ENCODE measurements around the gene STK16.

STK16 gene

GRCh38 chr2:219213486-219214071 is 31.7 kb upstream of the STK16 start:
- DNase-seq: no peak

- DNase-seq: no peak
These were observed 31.1 kb upstream of the STK16 start for GRCh38 chr2:219214141-219214540.

DNA sequence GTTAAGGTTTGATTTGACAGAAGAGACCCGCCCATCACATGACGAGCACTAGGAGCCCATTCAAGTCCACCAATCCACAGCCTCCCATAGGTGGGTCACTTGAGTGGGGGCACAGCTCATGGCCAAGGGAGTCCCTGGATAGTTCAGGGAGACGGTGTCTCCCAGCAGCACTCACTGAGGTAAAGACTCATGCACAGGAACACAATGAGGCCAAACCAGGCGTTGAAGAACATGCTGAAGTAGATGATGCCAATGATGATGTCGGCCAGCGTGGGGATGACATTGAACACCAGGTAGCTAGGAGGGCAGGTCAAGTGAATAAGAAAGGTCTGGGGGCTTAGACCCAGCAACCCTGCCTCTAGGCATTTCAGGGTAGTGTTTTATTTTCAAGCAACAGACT is 30.5 kb upstream of the STK16 start:
- DNase-seq: no peak

GRCh38 chr2:219215871-219216534 is 29.3 kb upstream of the STK16 start:
- no peak for DNase-seq

- no peak for DNase-seq
These were observed 28.8 kb upstream of the STK16 start for GRCh38 chr2:219216535-219216915.

DNA sequence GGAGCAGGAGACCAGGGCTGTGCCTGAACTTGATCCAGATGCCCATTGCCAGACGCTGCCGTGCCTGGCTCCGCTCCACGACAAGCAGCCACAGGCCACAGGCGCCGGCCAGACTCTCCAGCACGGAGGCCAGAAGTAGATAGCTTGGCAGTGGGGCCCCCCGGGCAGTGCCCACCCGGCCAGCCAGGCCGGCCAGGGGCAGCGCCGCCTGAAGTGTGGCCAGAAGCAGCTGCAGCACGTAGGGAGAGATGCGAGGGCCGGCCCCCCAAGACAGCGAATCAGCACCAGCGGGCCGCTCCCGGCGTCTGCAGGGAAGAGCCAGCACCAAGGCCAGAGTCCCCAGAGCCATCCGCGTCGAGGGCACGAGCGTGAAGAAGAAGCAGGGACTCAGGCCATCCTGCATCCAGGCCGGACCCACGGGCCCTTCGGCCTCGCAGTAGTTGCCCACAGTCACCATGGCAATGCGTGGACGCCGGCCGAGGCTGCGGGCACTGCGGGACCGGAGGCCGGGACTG is 27.0 kb upstream of the STK16 start:
- peak; percentile 46 to 76 (median 64) for DNase-seq

GRCh38 chr2:219218732-219219701 is 26.3 kb upstream of the STK16 start, which contains the start of gene ABCB6:
ABCB6 (minus strand) TSS chr2:219218958; CDS start chr2:219218673, 285 bp downstream.
- DNase-seq: peak; percentile 59 to 84 (median 75)

DNA sequence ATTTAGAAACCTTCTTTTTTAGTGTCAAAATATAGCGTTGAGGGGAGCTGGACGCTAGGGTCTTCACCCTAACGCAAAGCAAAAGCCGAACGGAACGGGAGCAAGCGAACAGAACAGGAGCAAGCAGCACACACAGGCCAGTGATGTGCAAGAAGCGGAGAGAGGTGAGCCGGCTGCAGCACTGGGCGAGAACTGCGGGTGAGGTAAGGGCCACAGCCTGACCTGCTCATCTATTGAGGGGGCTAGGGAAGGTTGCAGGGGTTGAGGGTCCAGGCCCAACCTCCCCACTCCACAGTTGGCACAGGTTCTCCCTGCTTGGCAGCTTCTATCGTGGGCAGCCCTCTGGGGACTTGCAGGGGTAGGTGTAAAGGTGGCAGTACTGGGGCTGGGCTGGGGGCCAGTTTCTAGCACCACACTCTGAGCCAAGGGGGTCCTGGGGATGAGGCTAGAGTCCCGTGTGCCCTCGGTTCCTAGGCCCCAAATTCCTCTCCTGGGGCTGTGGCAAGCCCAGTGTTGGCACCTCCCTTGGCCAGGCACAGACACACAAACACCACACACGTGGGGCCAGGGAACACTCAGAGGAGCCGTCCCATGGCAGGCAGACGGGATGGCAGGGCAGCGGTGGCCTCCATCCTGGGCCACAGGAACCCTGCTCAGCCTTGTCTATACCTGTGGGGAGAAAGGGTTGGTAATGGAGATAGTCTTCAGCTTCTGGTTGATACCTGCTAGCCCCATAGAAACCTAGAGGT is 25.3 kb upstream of the STK16 start:
- no peak for DNase-seq

DNA sequence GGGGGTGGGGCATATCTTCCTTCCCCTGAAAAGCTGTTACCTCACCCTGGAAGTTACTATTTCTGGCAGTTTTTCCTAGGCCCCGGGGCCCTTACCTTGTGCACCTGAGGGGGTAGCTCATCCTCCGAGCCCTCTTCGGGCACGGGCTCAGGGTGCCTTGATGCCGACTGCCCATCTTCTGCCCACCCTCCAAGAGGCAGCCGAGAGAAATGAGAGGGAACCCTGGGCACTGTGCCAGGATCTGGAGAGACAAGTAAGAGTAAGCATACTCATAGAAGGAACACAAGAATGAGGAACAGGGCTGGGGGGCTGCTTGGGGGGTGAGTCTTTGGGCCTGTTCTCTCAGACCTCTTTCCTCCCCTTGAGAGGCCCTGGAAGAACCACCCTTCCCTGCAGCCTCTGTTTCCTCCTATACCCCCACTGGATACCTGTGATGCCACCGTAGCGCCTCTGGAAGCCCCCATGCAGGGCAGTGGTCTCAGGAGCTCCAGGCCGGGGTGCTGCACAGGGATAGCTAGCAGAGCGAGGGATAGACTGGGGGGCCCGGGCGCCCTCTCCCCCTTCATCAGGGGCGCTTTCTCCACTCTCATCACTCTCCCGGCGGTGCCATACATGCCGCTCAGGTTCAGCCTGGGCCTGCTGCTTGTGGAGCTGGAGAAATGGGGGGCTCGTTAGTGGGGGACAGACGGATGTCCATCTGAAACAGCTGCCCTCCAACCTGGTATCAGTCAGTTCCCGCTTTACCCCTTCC is 24.5 kb upstream of the STK16 start:
- peak in 3 of 4 experiments; percentile 31 to 45 (median 39) for DNase-seq

DNA sequence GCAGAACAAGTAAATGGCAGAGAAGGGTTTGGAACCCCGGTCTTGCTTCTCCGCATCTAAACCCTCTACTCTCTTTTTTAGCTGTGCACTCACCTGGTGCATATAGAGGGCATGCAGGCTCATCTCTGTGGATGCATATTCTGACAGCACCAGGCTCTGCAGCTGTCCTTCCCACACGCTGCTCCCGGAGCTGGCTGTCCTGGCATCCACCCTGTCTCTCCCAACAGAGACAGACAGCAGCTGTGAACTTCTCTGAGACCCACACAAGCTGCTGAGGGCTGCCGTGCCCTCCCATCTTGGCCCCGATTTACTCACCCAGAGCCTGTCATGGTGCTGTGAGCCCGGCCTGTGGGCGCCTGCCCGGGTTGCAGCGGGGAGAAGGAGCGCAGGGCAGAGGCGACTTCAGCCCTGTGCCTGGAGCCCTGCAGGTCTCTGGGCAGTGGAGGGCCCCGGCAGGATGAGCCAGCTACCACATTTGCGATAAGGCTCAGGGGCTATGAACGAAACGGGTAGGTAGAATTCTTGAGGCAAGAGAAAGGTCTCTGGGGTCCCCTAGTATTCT is 23.2 kb upstream of the STK16 start:
- no peak for DNase-seq

- no peak for DNase-seq
These were observed 21.3 kb upstream of the STK16 start for GRCh38 chr2:219223831-219224610.

GRCh38 chr2:219225350-219225749 is 19.9 kb upstream of the STK16 start:
- DNase-seq: peak; percentile 70 to 82 (median 82)

GRCh38 chr2:219228041-219228910 is 17.0 kb upstream of the STK16 start:
- DNase-seq: peak; percentile 26 to 63 (median 47)

DNA sequence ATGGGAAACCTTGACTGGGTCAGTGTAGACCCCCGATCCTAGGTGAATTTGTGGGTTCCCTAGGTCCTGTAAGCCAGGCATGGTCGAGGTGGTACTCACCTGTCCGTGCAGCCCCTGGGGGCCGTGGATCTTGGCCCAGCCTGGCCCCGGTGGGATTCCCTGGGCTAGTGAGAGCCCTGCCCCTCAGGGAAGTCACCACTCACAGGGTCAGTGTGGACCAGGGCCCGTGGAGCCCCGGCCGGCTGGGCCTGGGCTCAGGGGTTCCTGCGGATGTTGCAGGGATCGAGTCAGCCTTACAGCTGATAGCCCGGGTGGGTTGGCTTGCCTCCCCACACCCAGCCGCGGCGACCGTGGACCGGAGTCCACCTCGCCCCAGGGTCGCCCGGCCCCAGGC is 16.4 kb upstream of the STK16 start:
- DNase-seq: no peak

DNA sequence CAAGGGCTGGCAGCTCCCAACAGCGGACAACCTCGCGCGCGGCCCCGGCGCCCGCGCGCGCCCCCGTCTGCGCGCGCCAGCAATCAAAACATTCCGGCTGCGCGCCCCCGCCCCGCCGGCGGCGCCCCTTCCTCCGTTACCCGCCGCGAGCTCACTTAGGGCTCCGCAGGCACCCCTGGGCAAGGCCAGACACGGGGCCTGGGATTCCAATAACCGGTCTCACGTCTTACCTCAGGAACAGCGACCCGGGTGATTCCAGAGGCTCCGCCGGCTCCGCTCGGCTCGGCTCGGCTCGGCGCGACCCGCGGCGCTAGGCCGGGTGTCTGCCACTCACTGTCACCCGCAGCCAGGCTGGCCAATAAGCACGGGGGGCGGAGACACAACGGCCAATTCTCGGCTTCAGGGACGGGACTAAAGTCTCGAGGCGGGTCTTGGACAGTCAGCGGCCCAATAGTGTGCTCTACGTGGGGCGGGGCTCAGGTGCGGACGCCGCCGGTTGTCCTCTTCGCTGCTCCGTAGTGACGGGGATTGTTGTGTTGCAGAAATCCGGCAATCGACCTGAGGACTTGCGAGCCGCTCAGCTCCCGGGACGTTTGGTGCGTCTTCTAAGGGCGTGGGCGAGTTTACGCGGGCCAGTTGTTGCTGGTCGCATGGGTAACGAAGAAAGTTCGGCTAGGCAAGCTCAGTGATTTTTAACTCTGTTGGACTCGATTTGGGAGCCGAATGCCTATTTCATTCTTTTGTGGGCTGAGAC is 15.8 kb upstream of the STK16 start, which contains the start of the genes ANKZF1 and ATG9A:
ANKZF1 (plus strand) TSS at position 502 of the 754 bp plus-strand sequence. CDS start 452 bp downstream, outside the sequence.
ATG9A (minus strand) TSS at position 332 of the 754 bp plus-strand sequence. CDS start 1,612 bp downstream, outside the sequence.
- DNase-seq: peak; percentile 99

DNA sequence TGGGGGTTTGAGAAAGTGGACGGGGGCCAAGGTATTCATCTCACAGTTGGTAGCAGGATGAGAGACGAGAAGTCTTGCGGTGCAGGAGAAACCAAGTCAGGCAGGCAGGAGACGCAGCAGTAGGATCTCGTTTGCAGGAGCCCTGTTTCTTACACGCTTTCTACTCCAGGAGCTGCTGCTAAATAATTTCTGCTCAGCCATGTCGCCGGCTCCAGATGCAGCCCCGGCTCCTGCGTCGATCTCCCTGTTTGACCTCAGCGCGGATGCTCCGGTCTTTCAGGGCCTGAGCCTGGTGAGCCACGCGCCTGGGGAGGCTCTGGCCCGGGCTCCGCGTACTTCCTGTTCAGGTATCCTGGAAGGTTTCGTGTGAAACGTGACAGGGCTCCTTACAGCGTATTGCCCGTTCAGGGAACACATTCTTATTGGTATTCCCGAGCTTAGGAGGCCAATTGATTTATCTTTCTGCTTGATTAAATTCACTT is 15.2 kb upstream of the STK16 start:
- DNase-seq: peak; percentile 45 to 71 (median 57)

GRCh38 chr2:219234331-219234730 is 10.9 kb upstream of the STK16 start:
- no peak for DNase-seq

- DNase-seq: peak; percentile 62 to 82 (median 72)
These were observed 2.0 kb upstream of the STK16 start for GRCh38 chr2:219243291-219243761.
